GM12875 (cell line): ENCODE data around the gene DSP.

Source experiments
- H3K4me3 ChIP-seq: one replicate; pipeline ENCODE4 v1.5.1; 2011; ENCODE audit warnings: low read depth, low read length, control low read depth
- CTCF ChIP-seq: IDR thresholded peaks from 2 replicates; pipeline ENCODE4 v1.5.1; 2011; ENCODE audit warnings: low read depth, mild to moderate bottlenecking, control low read depth, inconsistent platforms, low read length, moderate library complexity, borderline replicate concordance; ENCODE audit not compliant: insufficient read depth

The DSP gene

GRCh38 chr6:7502743-7503142 lies 38.7 kb upstream of the DSP start:
- no peak for TF ChIP-seq CTCF
- no peak overlapping the region for H3K4me3 ChIP-seq

- no peak overlapping the region for H3K4me3 ChIP-seq
- no peak for TF ChIP-seq CTCF
These were observed 37.4 kb upstream of the DSP start for GRCh38 chr6:7504041-7504440.

DNA sequence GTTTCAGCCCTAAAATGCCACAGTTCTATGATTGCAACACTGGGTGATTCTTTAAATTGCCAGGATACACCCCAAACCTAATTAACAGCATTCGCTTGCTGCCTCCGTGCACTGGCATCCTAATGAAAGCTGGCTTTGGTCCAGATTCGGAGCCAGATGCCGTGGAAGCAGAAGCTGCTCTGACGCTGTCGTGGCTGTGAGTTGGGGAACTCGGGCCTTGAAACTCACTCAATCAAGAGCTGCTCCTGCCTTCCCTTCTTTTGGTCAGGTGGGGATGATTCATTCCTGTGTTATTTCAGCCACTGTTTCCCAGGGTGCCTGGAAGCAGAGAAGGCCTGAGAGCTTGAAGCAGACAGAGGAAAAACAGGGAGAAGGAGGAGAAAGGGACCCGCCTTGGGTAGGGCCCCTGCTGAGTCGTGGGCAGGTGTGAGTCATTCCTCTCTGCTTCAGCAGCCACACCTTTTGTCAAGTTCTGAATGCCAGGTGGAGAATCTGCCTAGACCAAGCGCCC lies 36.2 kb upstream of the DSP start:
- no peak for TF ChIP-seq CTCF
- no peak overlapping the region for H3K4me3 ChIP-seq

DNA sequence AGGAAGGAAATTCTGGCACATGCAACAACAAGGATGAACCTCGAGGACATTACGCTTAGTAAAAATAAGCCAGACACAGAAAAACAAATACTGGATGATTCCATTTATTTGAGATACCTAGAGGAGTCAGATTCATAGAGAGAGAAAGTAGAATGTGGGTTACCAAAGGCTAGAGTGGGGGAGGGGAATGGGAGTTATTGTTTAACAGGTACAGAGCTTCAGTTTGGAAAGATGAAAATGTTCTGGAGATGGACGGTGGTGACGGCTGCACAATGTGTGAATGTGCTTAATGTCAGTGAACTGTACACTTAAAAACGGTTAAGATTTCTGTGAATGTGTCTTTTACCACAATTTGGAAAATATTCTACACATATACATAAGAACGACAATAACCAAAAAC lies 33.9 kb upstream of the DSP start:
- H3K4me3 ChIP-seq: no peak overlapping the region
- no peak for TF ChIP-seq CTCF

- no peak for TF ChIP-seq CTCF
These were observed 29.2 kb upstream of the DSP start for GRCh38 chr6:7512320-7512719.

GRCh38 chr6:7513529-7513928 lies 27.9 kb upstream of the DSP start:
- H3K4me3 ChIP-seq: no peak overlapping the region
- no peak for TF ChIP-seq CTCF

More at GRCh38 chr6:7512320-7512719, 29.2 kb upstream of the DSP start:
- H3K4me3 ChIP-seq: no peak overlapping the region

- no peak overlapping the region for H3K4me3 ChIP-seq
- TF ChIP-seq CTCF: no peak
These were observed 26.1 kb upstream of the DSP start for GRCh38 chr6:7515363-7515762.
